Measurements from ENCODE around the gene RAB9A.
"Not testable (repeated sequence)": the region's sequence is repeated elsewhere in the genome, so short reads cannot be mapped to it uniquely, and the experiment has no call there.

RAB9A gene

GRCh38 chrX:13703135-13703534 is 14.2 kb downstream of the RAB9A start:
- no peak for DNase-seq

GRCh38 chrX:13703589-13703988 is 14.7 kb downstream of the RAB9A start:
- no peak for DNase-seq

- DNase-seq: no peak
Observed at GRCh38 chrX:13711141-13711540, 22.2 kb downstream of the RAB9A start.

- DNase-seq: no peak
Observed at GRCh38 chrX:13716455-13716854, 27.5 kb downstream of the RAB9A start.

- no peak for DNase-seq
Observed at GRCh38 chrX:13716905-13717304, 28.0 kb downstream of the RAB9A start.

GRCh38 chrX:13717700-13718472 is 29.0 kb downstream of the RAB9A start:
- peak; percentile 3 for DNase-seq

GRCh38 chrX:13719192-13719856 is 30.4 kb downstream of the RAB9A start:
- no peak for DNase-seq

- peak; percentile 24 for DNase-seq
Observed at GRCh38 chrX:13721371-13721770, 32.4 kb downstream of the RAB9A start.

- DNase-seq: peak; percentile 47
Observed at GRCh38 chrX:13721819-13722519, 33.0 kb downstream of the RAB9A start.

GRCh38 chrX:13724878-13725277 is 36.0 kb downstream of the RAB9A start:
- DNase-seq: not testable (repeated sequence)

- not testable (repeated sequence) for DNase-seq
Observed at GRCh38 chrX:13726583-13726982, 37.7 kb downstream of the RAB9A start.

GRCh38 chrX:13730523-13730922 is 41.6 kb downstream of the RAB9A start:
- DNase-seq: not testable (repeated sequence)

GRCh38 chrX:13732246-13733067 is 43.5 kb downstream of the RAB9A start:
- no peak for DNase-seq

GRCh38 chrX:13733506-13733905 is 44.6 kb downstream of the RAB9A start:
- no peak for DNase-seq

GRCh38 chrX:13734278-13735172 is 45.6 kb downstream of the RAB9A start, which contains the start of the genes OFD1 and TRAPPC2:
Gene OFD1, plus strand, starts transcription at chrX:13734748. Its CDS starts 324 bp downstream, at chrX:13735072.
Gene TRAPPC2, minus strand, starts transcription at chrX:13734620. Its CDS starts 14,657 bp downstream, at chrX:13719963.
- peak; percentile 91 for DNase-seq

GRCh38 chrX:13741695-13742094 is 52.8 kb downstream of the RAB9A start:
- DNase-seq: no peak

GRCh38 chrX:13742397-13743176 is 53.7 kb downstream of the RAB9A start:
- DNase-seq: no peak

- peak; percentile 57 for DNase-seq
Observed at GRCh38 chrX:13747836-13748235, 58.9 kb downstream of the RAB9A start.

- DNase-seq: no peak
Observed at GRCh38 chrX:13748486-13748885, 59.6 kb downstream of the RAB9A start.

GRCh38 chrX:13750204-13750603 is 61.3 kb downstream of the RAB9A start:
- peak; percentile 24 for DNase-seq

- DNase-seq: no peak
Observed at GRCh38 chrX:13750812-13751211, 61.9 kb downstream of the RAB9A start.

Measured in HCEC 1CT (cell line).